HCT116 (cell line): ENCODE results near the gene CHN1. TPM values are rescaled to one million over a fixed set of nuclear protein-coding genes. Genes with fewer than 3 reads are reported as not detected.

Experiments
- ATAC-seq: fragments of 200-7000 bp; cut with Tn5 transposase; 2 replicates; pipeline ENCODE4 v1.9.1; 2020; ENCODE audit warnings: mild to moderate bottlenecking, moderate library complexity
- BruUV-seq: library from RNA; stranded (reverse); fragments of 400-500 nt; replicated peaks from 2 replicates; lab custom pipeline; 2021; lab: Mats Ljungman, UMichigan
- CTCF ChIA-PET: fragments of 300-600 bp; sonication (Branson Sonifier 250); formaldehyde crosslinking; loops from one replicate; lab custom pipeline; 2021; ENCODE audit warnings: antibody characterized with exemption; lab: Charles Lee
- POLR2A ChIA-PET: fragments of 300-600, 350-600 bp; sonication (Branson Sonifier 250); formaldehyde crosslinking; loops from one replicate; lab custom pipeline; 2021; ENCODE audit warnings: antibody characterized with exemption; lab: Charles Lee
- RAD21 ChIA-PET, 2 experiments: fragments of 300-600 bp; sonication (Branson Sonifier 250); formaldehyde crosslinking; loops; one replicate each; lab custom pipeline; 2023; ENCODE audit warnings: low total read pairs in 2 of 2; ENCODE audit not compliant: uncharacterized antibody in 2 of 2, unreplicated experiment in 2 of 2, low non-redundant PET in 1 of 2; lab: Charles Lee
- DNase-seq: peaks from one replicate; pipeline ENCODE4 v3.0.0-alpha.2; 2010; ENCODE audit warnings: low read depth, low spot score
- H2AFZ ChIP-seq: fragments of 200-600 bp; shearing (Covaris generic), sonication (generic); 2 replicates; pipeline ENCODE4 v1.6.1; 2017; ENCODE audit warnings: low read depth, mixed run types, mixed read lengths, antibody characterized with exemption, low read length; ENCODE audit not compliant: poor library complexity, severe bottlenecking
- H3K27ac ChIP-seq: 2 replicates; pipeline ENCODE4 v1.5.1; 2012; ENCODE audit warnings: low read depth, low read length
- H3K27me3 ChIP-seq: fragments of 200-600 bp; sonication (generic); 2 replicates; pipeline ENCODE4 v1.6.1; 2016; ENCODE audit warnings: mixed run types, low read length, mixed read lengths; ENCODE audit not compliant: insufficient read depth
- H3K36me3 ChIP-seq, 2 experiments: fragments of 200-500 bp in 1 of 2; fragments of 200-600 bp in 1 of 2; sonication (Bioruptor generic) in 1 of 2; sonication (generic) in 1 of 2; 2 replicates each; pipeline versions ENCODE4 v1.5.1 to v1.6.1; 2014 to 2016; ENCODE audit warnings: low read length in 2 of 2, inconsistent platforms in 1 of 2, mixed read lengths in 1 of 2, mixed run types in 1 of 2; ENCODE audit not compliant: insufficient read depth in 2 of 2, control insufficient read depth in 1 of 2
- H3K4me1 ChIP-seq, 2 experiments: fragments of 200-600 bp in 1 of 2; sonication (generic) in 1 of 2; 2 replicates each; pipeline versions ENCODE4 v1.5.1 to v1.6.1; 2012 to 2017; ENCODE audit warnings: low read length in 2 of 2, inconsistent platforms in 1 of 2, mild to moderate bottlenecking in 1 of 2, mixed read lengths in 1 of 2, mixed run types in 1 of 2, moderate library complexity in 1 of 2; ENCODE audit not compliant: insufficient read depth in 2 of 2, control insufficient read depth in 1 of 2
- H3K4me2 ChIP-seq: fragments of 200-600 bp; sonication (generic); 2 replicates; pipeline ENCODE4 v1.6.1; 2017; ENCODE audit warnings: mixed run types, low read length, mixed read lengths
- H3K4me3 ChIP-seq, 2 experiments: fragments of 200-600 bp in 1 of 2; sonication (generic) in 1 of 2; replicated peaks in 1 of 2; 2 replicates each; pipeline ENCODE4 v1.5.1; 2011 to 2016; ENCODE audit warnings: low read length in 2 of 2, control low read depth in 1 of 2, low read depth in 1 of 2, mild to moderate bottlenecking in 1 of 2, mixed read lengths in 1 of 2, mixed run types in 1 of 2
- H3K79me2 ChIP-seq: fragments of 200-600 bp; sonication (generic); 2 replicates; pipeline ENCODE4 v1.6.1; 2017; ENCODE audit warnings: mild to moderate bottlenecking, mixed run types, low read length, moderate library complexity, mixed read lengths; ENCODE audit not compliant: insufficient read depth
- H3K9ac ChIP-seq: fragments of 200-600 bp; sonication (generic); 2 replicates; pipeline ENCODE4 v1.6.1; 2016; ENCODE audit warnings: low read length, mixed read lengths
- H3K9me2 ChIP-seq: fragments of 200-600 bp; sonication (generic), shearing (Covaris generic); 2 replicates; pipeline ENCODE4 v1.6.1; 2017; ENCODE audit warnings: mixed run types, mild to moderate bottlenecking, moderate library complexity; ENCODE audit not compliant: insufficient read depth
- H3K9me3 ChIP-seq, 2 experiments: fragments of 200-500 bp in 1 of 2; fragments of 200-600 bp in 1 of 2; sonication (Bioruptor generic) in 1 of 2; sonication (generic) in 1 of 2; 2 replicates each; pipeline ENCODE4 v1.6.1; 2014 to 2017; ENCODE audit warnings: low read length in 2 of 2, mixed read lengths in 2 of 2, inconsistent platforms in 1 of 2, low read depth in 1 of 2, mild to moderate bottlenecking in 1 of 2, mixed run types in 1 of 2, moderate library complexity in 1 of 2; ENCODE audit not compliant: control insufficient read depth in 1 of 2, insufficient read depth in 1 of 2
- H4K20me1 ChIP-seq: fragments of 200-600 bp; sonication (generic), shearing (Covaris generic); 2 replicates; pipeline ENCODE4 v1.6.1; 2017; ENCODE audit warnings: mixed run types, mild to moderate bottlenecking, moderate library complexity; ENCODE audit not compliant: insufficient read depth
- CBX3 ChIP-seq: IDR thresholded peaks from 2 replicates; pipeline ENCODE4 v1.6.1; 2012; ENCODE audit warnings: low read depth
- POLR2A ChIP-seq: IDR thresholded peaks from 2 replicates; pipeline ENCODE4 v1.7.0; 2011; ENCODE audit warnings: borderline replicate concordance; ENCODE audit not compliant: insufficient read depth, insufficient read length; ENCODE audit errors: extremely low read depth
- POLR2AphosphoS5 ChIP-seq: IDR thresholded peaks from 2 replicates; pipeline ENCODE4 v1.6.1; 2011; ENCODE audit warnings: mild to moderate bottlenecking, low read depth, low read length, moderate library complexity
- RAD21 ChIP-seq: IDR thresholded peaks from 2 replicates; pipeline ENCODE4 v1.6.1; 2012; ENCODE audit warnings: low read depth, mild to moderate bottlenecking
- TCF7L2 ChIP-seq: IDR thresholded peaks from 2 replicates; pipeline ENCODE4 v1.7.0; 2011; ENCODE audit warnings: borderline replicate concordance, inconsistent platforms; ENCODE audit not compliant: insufficient read depth, insufficient read length; ENCODE audit errors: extremely low read depth
- YY1 ChIP-seq: IDR thresholded peaks from 2 replicates; pipeline ENCODE4 v1.6.1; 2011; ENCODE audit warnings: low read length, low read depth, moderate library complexity, mild to moderate bottlenecking; ENCODE audit not compliant: insufficient replicate concordance; ENCODE audit errors: extremely low read depth
- intact Hi-C: fragments of 100-400 bp; cut with micrococcal nuclease; formaldehyde crosslinking; loops from 2 replicates; pipeline ENCODE4 v1.10.0; 2022
- total RNA-seq: library from RNA; stranded (reverse); gene quantifications from one replicate; pipeline ENCODE4 v1.2.1, GENCODE V29; 2021; ENCODE audit not compliant: unreplicated experiment
- TF ChIP-seq, protein P1 (sequence below): IDR thresholded peaks from 2 replicates; pipeline ENCODE4 v1.6.1; 2011; ENCODE audit warnings: mild to moderate bottlenecking, low read length, moderate library complexity; ENCODE audit not compliant: insufficient replicate concordance; ENCODE audit errors: extremely low read depth
- TF ChIP-seq, protein P2 (sequence below), 3 experiments: fragments of 200-600 bp in 1 of 3; sonication (generic) in 1 of 3; IDR thresholded peaks in 2 of 3; conservative IDR thresholded peaks in 1 of 3; 2 replicates each; pipeline ENCODE4 v1.5.1; 2012 to 2017; ENCODE audit warnings: low read depth in 2 of 3, low read length in 2 of 3, antibody characterized with exemption in 1 of 3, borderline replicate concordance in 1 of 3, control low read depth in 1 of 3, mild to moderate bottlenecking in 1 of 3, mixed read lengths in 1 of 3, mixed run types in 1 of 3, moderate library complexity in 1 of 3; ENCODE audit not compliant: insufficient read depth in 1 of 3

CHN1 gene
- total RNA-seq, 1 experiment from 2014 or later: 3.6 TPM

DNA sequence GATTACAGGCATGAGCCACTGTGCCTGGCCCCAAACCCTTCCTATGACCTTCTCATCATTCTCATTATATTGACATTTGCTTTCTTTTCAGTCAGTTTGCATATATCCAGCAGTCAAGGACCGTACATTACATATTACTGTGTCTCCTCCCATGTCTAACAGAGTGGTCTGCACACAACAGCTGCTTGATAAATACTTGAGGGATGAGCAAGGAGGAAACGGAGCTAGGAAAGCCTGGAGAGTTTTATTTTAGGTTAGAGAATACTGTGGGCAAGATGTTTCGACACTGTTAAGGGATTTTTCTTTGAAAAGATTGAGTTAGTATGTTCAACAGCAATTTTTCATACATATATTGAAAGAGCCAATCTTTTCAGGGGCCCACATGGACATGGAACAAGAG lies 164.7 kb downstream of the CHN1 start:
- H3K27ac ChIP-seq: no peak overlapping the region
- POLR2A ChIA-PET: no interaction called here
- no peaks in the 10 kb centered on the region for H4K20me1 ChIP-seq
- CTCF ChIA-PET: no interaction called here
- DNase-seq (no peak), ATAC-seq (no peak)
- no peaks in the 10 kb centered on the region for H3K9me2 ChIP-seq
- intact Hi-C loops: no loop called here
- no peaks in the 10 kb centered on the region for H3K36me3 ChIP-seq
- H3K79me2 ChIP-seq: no peaks in the 10 kb centered on the region
- H3K4me1 ChIP-seq: peaks cover 0 to 5% of the 10 kb centered on the region in 2 experiments; a peak in 1 of 4 replicates
- no TSS peak for BruUV-seq
- no peak overlapping the region for H2AFZ ChIP-seq
- no peak overlapping the region for H3K4me3 ChIP-seq
- TF ChIP-seq CBX3: no peak
- no peak for TF ChIP-seq YY1
- TF ChIP-seq, protein P1, sequence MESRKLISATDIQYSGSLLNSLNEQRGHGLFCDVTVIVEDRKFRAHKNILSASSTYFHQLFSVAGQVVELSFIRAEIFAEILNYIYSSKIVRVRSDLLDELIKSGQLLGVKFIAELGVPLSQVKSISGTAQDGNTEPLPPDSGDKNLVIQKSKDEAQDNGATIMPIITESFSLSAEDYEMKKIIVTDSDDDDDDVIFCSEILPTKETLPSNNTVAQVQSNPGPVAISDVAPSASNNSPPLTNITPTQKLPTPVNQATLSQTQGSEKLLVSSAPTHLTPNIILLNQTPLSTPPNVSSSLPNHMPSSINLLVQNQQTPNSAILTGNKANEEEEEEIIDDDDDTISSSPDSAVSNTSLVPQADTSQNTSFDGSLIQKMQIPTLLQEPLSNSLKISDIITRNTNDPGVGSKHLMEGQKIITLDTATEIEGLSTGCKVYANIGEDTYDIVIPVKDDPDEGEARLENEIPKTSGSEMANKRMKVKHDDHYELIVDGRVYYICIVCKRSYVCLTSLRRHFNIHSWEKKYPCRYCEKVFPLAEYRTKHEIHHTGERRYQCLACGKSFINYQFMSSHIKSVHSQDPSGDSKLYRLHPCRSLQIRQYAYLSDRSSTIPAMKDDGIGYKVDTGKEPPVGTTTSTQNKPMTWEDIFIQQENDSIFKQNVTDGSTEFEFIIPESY: no peak
- TF ChIP-seq RAD21: no peak
- no peak for TF ChIP-seq TCF7L2
- TF ChIP-seq POLR2A: no peak
- no peak for TF ChIP-seq POLR2AphosphoS5
- TF ChIP-seq, protein P2, sequence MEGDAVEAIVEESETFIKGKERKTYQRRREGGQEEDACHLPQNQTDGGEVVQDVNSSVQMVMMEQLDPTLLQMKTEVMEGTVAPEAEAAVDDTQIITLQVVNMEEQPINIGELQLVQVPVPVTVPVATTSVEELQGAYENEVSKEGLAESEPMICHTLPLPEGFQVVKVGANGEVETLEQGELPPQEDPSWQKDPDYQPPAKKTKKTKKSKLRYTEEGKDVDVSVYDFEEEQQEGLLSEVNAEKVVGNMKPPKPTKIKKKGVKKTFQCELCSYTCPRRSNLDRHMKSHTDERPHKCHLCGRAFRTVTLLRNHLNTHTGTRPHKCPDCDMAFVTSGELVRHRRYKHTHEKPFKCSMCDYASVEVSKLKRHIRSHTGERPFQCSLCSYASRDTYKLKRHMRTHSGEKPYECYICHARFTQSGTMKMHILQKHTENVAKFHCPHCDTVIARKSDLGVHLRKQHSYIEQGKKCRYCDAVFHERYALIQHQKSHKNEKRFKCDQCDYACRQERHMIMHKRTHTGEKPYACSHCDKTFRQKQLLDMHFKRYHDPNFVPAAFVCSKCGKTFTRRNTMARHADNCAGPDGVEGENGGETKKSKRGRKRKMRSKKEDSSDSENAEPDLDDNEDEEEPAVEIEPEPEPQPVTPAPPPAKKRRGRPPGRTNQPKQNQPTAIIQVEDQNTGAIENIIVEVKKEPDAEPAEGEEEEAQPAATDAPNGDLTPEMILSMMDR (IDR thresholded peaks at IDR 0.05 in 2 of 3, conservative IDR thresholded peaks at IDR 0.05 in 1 of 3; ENCODE audit: borderline replicate concordance in 1 of 3, insufficient read depth in 1 of 3, low read depth in 2 of 3, low read length in 2 of 3): no peak
- no peak overlapping the region for H3K9ac ChIP-seq
- H3K9me3 ChIP-seq: no peaks in the 10 kb centered on the region
- RAD21 ChIA-PET: no interaction called here
- no peaks in the 10 kb centered on the region for H3K27me3 ChIP-seq
- H3K4me2 ChIP-seq: no peak overlapping the region
